Thoracic aorta (tissue), 2 donors: ENCODE data around the gene PLXNA2. TPM values are rescaled to one million over a fixed set of nuclear protein-coding genes. Genes with fewer than 3 reads are reported as not detected.
A peak's percentile ranks its signal among the peaks of the same experiment; 100 is the strongest.

ENCODE experiments used
- ATAC-seq: fragments of 150-250 bp; one replicate; pipeline ENCODE4 v1.8.0; 2017; ENCODE audit warnings: low read depth; ENCODE audit not compliant: insufficient number of reproducible peaks, low FRiP score
- DNase-seq: peaks from one replicate; pipeline ENCODE4 v3.0.0-alpha.2; 2020; ENCODE audit warnings: low spot score
- H3K27ac ChIP-seq, 2 donors: fragments of 200-600 bp; sonication (generic); 1 replicate in 1 of 2; 2 replicates in 1 of 2; pipeline ENCODE4 v1.5.1; 2016; ENCODE audit warnings: mild to moderate bottlenecking in 2 of 2, moderate library complexity in 2 of 2
- H3K27me3 ChIP-seq: fragments of 200-600 bp; sonication (generic); replicated peaks from 2 replicates; pipeline ENCODE4 v1.6.0; 2016; ENCODE audit warnings: mild to moderate bottlenecking; ENCODE audit not compliant: insufficient read depth
- H3K36me3 ChIP-seq: fragments of 200-600 bp; sonication (generic); one replicate; pipeline ENCODE4 v1.5.1; 2016
- H3K4me1 ChIP-seq, 2 donors: fragments of 200-600 bp; sonication (generic); 1 replicate in 1 of 2; 2 replicates in 1 of 2; pipeline versions ENCODE4 v1.5.1 to v1.6.0; 2016; ENCODE audit warnings: low read depth in 2 of 2, mild to moderate bottlenecking in 1 of 2; ENCODE audit not compliant: control insufficient read depth in 1 of 2
- H3K4me3 ChIP-seq: fragments of 200-600 bp; sonication (generic); 2 replicates; pipeline ENCODE4 v1.5.1; 2016; ENCODE audit warnings: mild to moderate bottlenecking
- H3K9me3 ChIP-seq: fragments of 200-600 bp; sonication (generic); 2 replicates; pipeline ENCODE4 v1.5.1; 2016
- CTCF ChIP-seq: fragments of 200-600 bp; sonication (generic); IDR thresholded peaks from one replicate; pipeline ENCODE4 v1.5.1; 2019; ENCODE audit warnings: antibody characterized with exemption
- total RNA-seq, 2 donors: library from RNA; depleted of rRNA; stranded (reverse); fragments of >200 nt; gene quantifications; one replicate each; pipeline versions ENCODE4 v1.1.0 to v1.2.3, GENCODE V29; 2016

The PLXNA2 gene
- total RNA-seq, 2 donors from 2014 or later = 30.2 to 62.2 TPM

GRCh38 chr1:207985996-207986395 is 258.2 kb downstream of the PLXNA2 start:
- no peak overlapping the region for H3K27ac ChIP-seq
- no peak for TF ChIP-seq CTCF
- no peak overlapping the region for H3K4me3 ChIP-seq
- H3K36me3 ChIP-seq = no peaks in the 10 kb centered on the region
- ATAC-seq = no peak
- no peaks in the 10 kb centered on the region for H3K27me3 ChIP-seq
- DNase-seq = no peak
- no peaks in the 10 kb centered on the region for H3K4me1 ChIP-seq
- H3K9me3 ChIP-seq = no peaks in the 10 kb centered on the region

GRCh38 chr1:207984831-207985572 is 259.2 kb downstream of the PLXNA2 start:
- H3K4me1 ChIP-seq = no peaks in the 10 kb centered on the region
- no peaks in the 10 kb centered on the region for H3K36me3 ChIP-seq
- no peak overlapping the region for H3K4me3 ChIP-seq
- H3K27me3 ChIP-seq = no peaks in the 10 kb centered on the region
- no peak for TF ChIP-seq CTCF
- DNase-seq (no peak), ATAC-seq (no peak)
- H3K27ac ChIP-seq = no peak overlapping the region
- no peaks in the 10 kb centered on the region for H3K9me3 ChIP-seq

- Histone ChIP-seq H3K36me3 (no peaks in the 10 kb centered on the region), H3K4me3 (no peak overlapping the region), H3K27me3 (no peaks in the 10 kb centered on the region), H3K4me1 (no peaks in the 10 kb centered on the region), H3K27ac (no peak overlapping the region), H3K9me3 (no peaks in the 10 kb centered on the region)
- TF ChIP-seq CTCF = no peak
- no peak for DNase-seq
- ATAC-seq = no peak
Observed at GRCh38 chr1:207983044-207983635, 261.0 kb downstream of the PLXNA2 start.

- Histone ChIP-seq H3K36me3 (no peaks in the 10 kb centered on the region), H3K4me3 (no peak overlapping the region), H3K27ac (no peak overlapping the region), H3K27me3 (no peaks in the 10 kb centered on the region), H3K9me3 (no peaks in the 10 kb centered on the region), H3K4me1 (no peaks in the 10 kb centered on the region)
- peak; percentile 11 for TF ChIP-seq CTCF
- DNase-seq (no peak), ATAC-seq (no peak)
Observed at GRCh38 chr1:207981976-207982375, 262.2 kb downstream of the PLXNA2 start.

- no peaks in the 10 kb centered on the region for H3K4me1 ChIP-seq
- DNase-seq (no peak), ATAC-seq (no peak)
- H3K27ac ChIP-seq = no peak overlapping the region
- H3K9me3 ChIP-seq = no peaks in the 10 kb centered on the region
- no peak for TF ChIP-seq CTCF
- no peak overlapping the region for H3K4me3 ChIP-seq
- H3K27me3 ChIP-seq = no peaks in the 10 kb centered on the region
- no peaks in the 10 kb centered on the region for H3K36me3 ChIP-seq
Observed at GRCh38 chr1:207978441-207978840, 265.7 kb downstream of the PLXNA2 start.
